ENCODE measurements around the gene KCNJ18.

GRCh38 chr17:21688293-21688949 lies 3.9 kb upstream of the KCNJ18 start:
- TF ChIP-seq CTCF (IDR thresholded peaks at IDR 0.05) (no peak), ESRRA (IDR thresholded peaks at IDR 0.05; ENCODE audit: borderline replicate concordance, low read length) (no peak), NR3C1 (IDR thresholded peaks at IDR 0.05) (no peak), POLR2A (IDR thresholded peaks at IDR 0.05; ENCODE audit: low read length) (no peak), SREBF2 (IDR thresholded peaks at IDR 0.05) (no peak), RCOR1 (IDR thresholded peaks at IDR 0.05; ENCODE audit: low read depth, low read length) (no peak), MAX (IDR thresholded peaks at IDR 0.05) (no peak), HEYL (CRISPR knock-in tag; IDR thresholded peaks at IDR 0.05) (no peak), JUN (IDR thresholded peaks at IDR 0.05) (no peak), CEBPB (IDR thresholded peaks at IDR 0.05) (no peak)
